Keratinocyte (primary cell): Measurements from ENCODE around the gene FNBP1. TPM values are rescaled to one million over a fixed set of nuclear protein-coding genes. Genes with fewer than 3 reads are reported as not detected.
A peak's percentile ranks its signal among the peaks of the same experiment; 100 is the strongest.

Experiments
- DNase-seq: peaks from one replicate; pipeline ENCODE4 v3.0.0-alpha.2; 2011; ENCODE audit warnings: low read depth, missing footprints, low spot score
- FAIRE-seq: peaks from 2 replicates; lab custom pipeline; 2011; peaks lifted over from hg19 to GRCh38; lab: Jason Lieb, UNC
- H2AFZ ChIP-seq: 2 replicates; pipeline ENCODE4 v1.6.0; 2012; ENCODE audit warnings: low read length, control low read depth, inconsistent platforms; ENCODE audit not compliant: control insufficient read depth
- H3K27ac ChIP-seq: 2 replicates; pipeline ENCODE4 v1.5.1; 2011; ENCODE audit warnings: low read length; ENCODE audit not compliant: control insufficient read depth, insufficient read depth
- H3K27me3 ChIP-seq: 3 replicates; pipeline ENCODE4 v1.6.0; 2011; ENCODE audit warnings: low read length; ENCODE audit not compliant: control insufficient read depth, insufficient read depth; ENCODE audit errors: extremely low read depth
- H3K36me3 ChIP-seq, 2 experiments: 2 replicates in 1 of 2; 3 replicates in 1 of 2; pipeline ENCODE4 v1.5.1; 2011; ENCODE audit warnings: low read length in 2 of 2, mild to moderate bottlenecking in 1 of 2; ENCODE audit not compliant: control insufficient read depth in 2 of 2, insufficient read depth in 2 of 2; ENCODE audit errors: extremely low read depth in 1 of 2
- H3K4me1 ChIP-seq: 3 replicates; pipeline ENCODE4 v1.5.1; 2011; ENCODE audit warnings: low read length; ENCODE audit not compliant: control insufficient read depth, insufficient read depth; ENCODE audit errors: extremely low read depth
- H3K4me2 ChIP-seq: 3 replicates; pipeline ENCODE4 v1.6.0; 2011; ENCODE audit warnings: low read depth, low read length; ENCODE audit not compliant: control insufficient read depth, insufficient read depth; ENCODE audit errors: extremely low read depth
- H3K4me3 ChIP-seq, 3 experiments: fragments of 200-600 bp in 1 of 3; sonication (generic) in 1 of 3; 2 replicates in 2 of 3; 3 replicates in 1 of 3; pipeline ENCODE4 v1.5.1; 2011 to 2016; ENCODE audit warnings: low read length in 3 of 3, mild to moderate bottlenecking in 3 of 3, control low read depth in 2 of 3, inconsistent platforms in 1 of 3, low read depth in 1 of 3, mixed read lengths in 1 of 3, mixed run types in 1 of 3, moderate library complexity in 1 of 3; ENCODE audit not compliant: control insufficient read depth in 2 of 3, insufficient read depth in 2 of 3; ENCODE audit errors: extremely low read depth in 1 of 3
- H3K79me2 ChIP-seq: 2 replicates; pipeline ENCODE4 v1.6.0; 2012; ENCODE audit warnings: low read length; ENCODE audit not compliant: control insufficient read depth, insufficient read depth
- H3K9ac ChIP-seq: 3 replicates; pipeline ENCODE4 v1.6.0; 2011; ENCODE audit warnings: low read length; ENCODE audit not compliant: control insufficient read depth, insufficient read depth; ENCODE audit errors: extremely low read depth
- H3K9me1 ChIP-seq: 3 replicates; pipeline ENCODE4 v1.6.0; 2011; ENCODE audit warnings: low read length; ENCODE audit not compliant: control insufficient read depth, insufficient read depth; ENCODE audit errors: extremely low read depth
- H3K9me3 ChIP-seq: 2 replicates; pipeline ENCODE4 v1.5.1; 2012; ENCODE audit warnings: low read depth, low read length; ENCODE audit not compliant: control insufficient read depth
- H4K20me1 ChIP-seq: 3 replicates; pipeline ENCODE4 v1.6.0; 2011; ENCODE audit warnings: low read length; ENCODE audit not compliant: control insufficient read depth, insufficient read depth; ENCODE audit errors: extremely low read depth
- EZH2 ChIP-seq: IDR thresholded peaks from one replicate; pipeline ENCODE4 v1.6.1; 2012; ENCODE audit warnings: inconsistent platforms, mild to moderate bottlenecking, low read length, moderate library complexity
- dilution Hi-C: fragments of 300-500 bp; cut with MboI; formaldehyde crosslinking; loops from one replicate; pipeline ENCODE4 v1.7.0; 2020; ENCODE audit warnings: low sequenced_read_pairs; ENCODE audit not compliant: extremely low pct_ligation_motif_present
- polyA plus RNA-seq, 5 experiments: library from polyadenylated mRNA; depleted of rRNA in 3 of 5; stranded (reverse) in 3 of 5; stranded (forward) in 1 of 5; unstranded in 1 of 5; fragments of >200 nt; gene quantifications; 1 replicate in 1 of 5; 2 replicates in 3 of 5; 3 replicates in 1 of 5; pipeline versions ENCODE4 v1.2.1 to v1.2.3, GENCODE V29; 2011 to 2012; ENCODE audit warnings: missing spikeins in 2 of 5, low read depth in 1 of 5, low replicate concordance in 1 of 5
- TF ChIP-seq, protein P1 (sequence below), 3 experiments: IDR thresholded peaks in 1 of 3; conservative IDR thresholded peaks in 1 of 3; optimal IDR thresholded peaks in 1 of 3; 2 replicates in 2 of 3; 3 replicates in 1 of 3; pipeline versions ENCODE3 to v1.5.1; 2011; ENCODE audit warnings: low read length in 3 of 3, mild to moderate bottlenecking in 3 of 3, moderate library complexity in 2 of 3, control low read depth in 1 of 3, inconsistent platforms in 1 of 3; ENCODE audit not compliant: insufficient read depth in 2 of 3; ENCODE audit errors: extremely low read depth in 1 of 3

The FNBP1 gene
- polyA plus RNA-seq, 1 donor (not counting 4 experiments of a cell fraction or from before 2014, with no cell fraction given): 9.6 TPM

DNA sequence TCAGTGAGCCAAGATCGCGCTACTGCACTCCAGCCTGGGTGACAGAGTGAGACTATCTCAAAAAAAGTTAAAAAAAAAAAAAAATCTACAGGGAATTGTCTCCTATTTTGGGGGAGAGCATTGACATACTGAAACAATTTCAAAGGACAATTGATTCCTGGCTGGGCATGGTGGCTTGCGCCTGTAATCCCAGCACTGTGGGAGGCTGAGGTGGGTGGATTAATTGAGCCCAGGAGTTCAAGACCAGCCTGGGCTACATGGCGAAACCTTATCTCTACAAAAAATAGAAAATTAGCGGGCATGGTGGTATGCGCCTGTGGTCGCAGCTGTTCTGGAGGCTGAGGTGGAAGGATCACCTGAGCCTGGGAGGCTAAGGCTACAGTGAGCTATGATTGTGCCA, 41.3 kb upstream of the FNBP1 start:
- no peaks in the 10 kb centered on the region for H3K4me1 ChIP-seq
- H3K27me3 ChIP-seq: no peaks in the 10 kb centered on the region
- H3K9ac ChIP-seq: no peak overlapping the region
- H3K9me3 ChIP-seq: no peaks in the 10 kb centered on the region
- no peak for TF ChIP-seq EZH2
- TF ChIP-seq, protein P1, sequence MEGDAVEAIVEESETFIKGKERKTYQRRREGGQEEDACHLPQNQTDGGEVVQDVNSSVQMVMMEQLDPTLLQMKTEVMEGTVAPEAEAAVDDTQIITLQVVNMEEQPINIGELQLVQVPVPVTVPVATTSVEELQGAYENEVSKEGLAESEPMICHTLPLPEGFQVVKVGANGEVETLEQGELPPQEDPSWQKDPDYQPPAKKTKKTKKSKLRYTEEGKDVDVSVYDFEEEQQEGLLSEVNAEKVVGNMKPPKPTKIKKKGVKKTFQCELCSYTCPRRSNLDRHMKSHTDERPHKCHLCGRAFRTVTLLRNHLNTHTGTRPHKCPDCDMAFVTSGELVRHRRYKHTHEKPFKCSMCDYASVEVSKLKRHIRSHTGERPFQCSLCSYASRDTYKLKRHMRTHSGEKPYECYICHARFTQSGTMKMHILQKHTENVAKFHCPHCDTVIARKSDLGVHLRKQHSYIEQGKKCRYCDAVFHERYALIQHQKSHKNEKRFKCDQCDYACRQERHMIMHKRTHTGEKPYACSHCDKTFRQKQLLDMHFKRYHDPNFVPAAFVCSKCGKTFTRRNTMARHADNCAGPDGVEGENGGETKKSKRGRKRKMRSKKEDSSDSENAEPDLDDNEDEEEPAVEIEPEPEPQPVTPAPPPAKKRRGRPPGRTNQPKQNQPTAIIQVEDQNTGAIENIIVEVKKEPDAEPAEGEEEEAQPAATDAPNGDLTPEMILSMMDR (optimal IDR thresholded peaks at IDR 0.05 in 1 of 3, IDR thresholded peaks at IDR 0.05 in 1 of 3, conservative IDR thresholded peaks at IDR 0.05 in 1 of 3; ENCODE audit: extremely low read depth in 1 of 3, insufficient read depth in 2 of 3, low read length in 3 of 3): no peak
- no peak overlapping the region for H3K27ac ChIP-seq
- H3K36me3 ChIP-seq: peaks cover 6 to 17% of the 10 kb centered on the region in 2 experiments
- DNase-seq: no peak
- no peaks in the 10 kb centered on the region for H3K79me2 ChIP-seq
- FAIRE-seq: no peak
- H3K4me2 ChIP-seq: no peak overlapping the region
- no peak overlapping the region for H3K4me3 ChIP-seq
- no peaks in the 10 kb centered on the region for H4K20me1 ChIP-seq
- no peak overlapping the region for H2AFZ ChIP-seq
- dilution Hi-C loops: no loop called here
- H3K9me1 ChIP-seq: no peaks in the 10 kb centered on the region

DNA sequence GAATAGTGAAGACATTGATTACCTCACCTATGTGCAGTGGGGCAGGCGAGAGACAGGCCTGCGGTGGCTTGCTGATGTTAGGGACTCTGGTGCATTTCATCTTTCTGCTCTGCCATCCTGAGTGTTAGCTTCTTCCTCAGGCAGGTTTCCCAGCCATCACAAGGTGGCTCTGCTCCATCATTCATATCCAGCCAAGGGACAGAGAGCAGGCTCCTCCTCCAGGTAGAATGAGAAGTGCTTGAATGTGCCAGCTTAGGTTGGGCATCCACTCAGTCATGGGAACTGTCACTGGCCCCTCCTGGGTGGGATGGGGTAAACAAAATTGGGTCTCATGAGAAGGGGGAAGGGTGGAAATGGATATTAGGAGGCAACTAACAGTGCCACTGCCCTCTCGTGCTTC, 35.6 kb upstream of the FNBP1 start:
- no peaks in the 10 kb centered on the region for H3K27me3 ChIP-seq
- H3K4me3 ChIP-seq: no peak overlapping the region
- peaks cover 2% of the 10 kb centered on the region for H3K79me2 ChIP-seq
- H3K27ac ChIP-seq: no peak overlapping the region
- no peak overlapping the region for H2AFZ ChIP-seq
- DNase-seq: no peak
- dilution Hi-C loops: no loop called here
- H3K9me1 ChIP-seq: no peaks in the 10 kb centered on the region
- H3K4me1 ChIP-seq: no peaks in the 10 kb centered on the region
- no peak overlapping the region for H3K4me2 ChIP-seq
- no peak overlapping the region for H3K9ac ChIP-seq
- H3K9me3 ChIP-seq: no peaks in the 10 kb centered on the region
- H3K36me3 ChIP-seq: peaks cover 14 to 20% of the 10 kb centered on the region in 2 experiments
- no peak for FAIRE-seq
- H4K20me1 ChIP-seq: no peaks in the 10 kb centered on the region
- no peak for TF ChIP-seq EZH2
- TF ChIP-seq, protein P1 (optimal IDR thresholded peaks at IDR 0.05 in 1 of 3, IDR thresholded peaks at IDR 0.05 in 1 of 3, conservative IDR thresholded peaks at IDR 0.05 in 1 of 3; ENCODE audit: extremely low read depth in 1 of 3, insufficient read depth in 2 of 3, low read length in 3 of 3): peak in 1 of 3 experiments; percentile 8
